GM23248 (cell line): Measurements from ENCODE around the gene RAB36. TPM values are rescaled to one million over a fixed set of nuclear protein-coding genes. Genes with fewer than 3 reads are reported as not detected.

Experiments used
- DNase-seq: peaks from one replicate; pipeline ENCODE4 v3.0.0-alpha.2; 2015
- H2AFZ ChIP-seq: fragments of 200-600 bp; sonication (generic); 2 replicates; pipeline ENCODE4 v1.6.1; 2016; ENCODE audit warnings: antibody characterized with exemption
- H3F3A ChIP-seq: fragments of 200-600 bp; sonication (generic); 2 replicates; pipeline ENCODE4 v1.6.1; 2016; ENCODE audit warnings: mild to moderate bottlenecking, antibody characterized with exemption, mixed run types; ENCODE audit not compliant: insufficient read depth
- H3K27ac ChIP-seq: fragments of 200-600 bp; sonication (generic); 2 replicates; pipeline ENCODE4 v1.5.1; 2016; ENCODE audit warnings: mild to moderate bottlenecking
- H3K27me3 ChIP-seq: fragments of 200-600 bp; sonication (generic); replicated peaks from 2 replicates; pipeline ENCODE4 v1.6.1; 2016; ENCODE audit warnings: mild to moderate bottlenecking; ENCODE audit not compliant: insufficient read depth
- H3K36me3 ChIP-seq: fragments of 200-600 bp; sonication (generic); 2 replicates; pipeline ENCODE4 v1.6.1; 2016; ENCODE audit warnings: low read depth, mild to moderate bottlenecking
- H3K4me1 ChIP-seq: fragments of 200-600 bp; sonication (generic); 2 replicates; pipeline ENCODE4 v1.6.1; 2016; ENCODE audit warnings: mild to moderate bottlenecking; ENCODE audit not compliant: insufficient read depth
- H3K4me2 ChIP-seq: fragments of 200-600 bp; sonication (generic); one replicate; pipeline ENCODE4 v1.6.1; 2016; ENCODE audit warnings: mild to moderate bottlenecking; ENCODE audit not compliant: unreplicated experiment
- H3K4me3 ChIP-seq: fragments of 200-600 bp; sonication (generic); 2 replicates; pipeline ENCODE4 v1.5.1; 2016; ENCODE audit warnings: mild to moderate bottlenecking
- H3K79me2 ChIP-seq: fragments of 200-600 bp; sonication (generic); 2 replicates; pipeline ENCODE4 v1.6.1; 2016; ENCODE audit warnings: mild to moderate bottlenecking; ENCODE audit not compliant: insufficient read depth
- H3K9ac ChIP-seq: fragments of 200-600 bp; sonication (generic); 2 replicates; pipeline ENCODE4 v1.6.1; 2016; ENCODE audit warnings: mild to moderate bottlenecking
- H3K9me2 ChIP-seq: fragments of 200-600 bp; sonication (generic); 2 replicates; pipeline ENCODE4 v1.6.1; 2016; ENCODE audit warnings: mixed run types, mild to moderate bottlenecking, moderate library complexity; ENCODE audit not compliant: insufficient read depth
- H3K9me3 ChIP-seq: fragments of 200-600 bp; sonication (generic); one replicate; pipeline ENCODE4 v1.6.1; 2017; ENCODE audit warnings: low read depth
- H4K20me1 ChIP-seq: fragments of 200-600 bp; sonication (generic); 2 replicates; pipeline ENCODE4 v1.6.0; 2016; ENCODE audit not compliant: insufficient read depth
- EZH2 ChIP-seq: fragments of 200-600 bp; sonication (generic); IDR thresholded peaks from 2 replicates; pipeline ENCODE4 v1.6.1; 2018; ENCODE audit warnings: antibody characterized with exemption, mild to moderate bottlenecking; ENCODE audit not compliant: insufficient read depth, poor library complexity, severe bottlenecking
- EZH2phosphoT487 ChIP-seq: fragments of 200-600 bp; sonication (generic); IDR thresholded peaks from 2 replicates; pipeline ENCODE4 v1.6.1; 2018; ENCODE audit warnings: antibody characterized with exemption, moderate library complexity, mild to moderate bottlenecking, low read depth; ENCODE audit not compliant: insufficient read depth
- WGBS, 2 experiments: methylation state at CpG; one replicate each; pipeline ENCODE4 v1.1.6; 2015 to 2017; ENCODE audit warnings: low lambda C conversion rate in 2 of 2, low coverage in 1 of 2; ENCODE audit errors: missing lambda C conversion rate in 2 of 2; 5-methylcytosine and 5-hydroxymethylcytosine counted together
- in situ Hi-C: fragments of 300-500 bp; cut with MboI; formaldehyde crosslinking; loops from 2 replicates; pipeline ENCODE4 v1.15.0; 2020
- polyA plus RNA-seq: library from polyadenylated mRNA; unstranded; fragments of >200 nt; fragmentation: Nextera tagmentation; extraction: Ambion mirVana; gene quantifications from 2 replicates; pipeline ENCODE4 v1.2.1, GENCODE V29; 2016
- total RNA-seq: library from RNA; depleted of rRNA; stranded (reverse); fragments of >200 nt; shearing (Covaris generic); gene quantifications from 2 replicates; pipeline ENCODE4 v1.2.3, GENCODE V29; 2014

The RAB36 gene
- total and polyA plus RNA-seq, 2 experiments from 2014 or later: 3.5 to 6.8 TPM

GRCh38 chr22:23187871-23188700 is 42.8 kb downstream of the RAB36 start:
- H3K79me2 ChIP-seq: peaks cover 99% of the 10 kb centered on the region
- no peaks in the 10 kb centered on the region for H3K9me3 ChIP-seq
- no peak overlapping the region for H3K4me2 ChIP-seq
- no peak for TF ChIP-seq EZH2
- no peak for TF ChIP-seq EZH2phosphoT487
- no peaks in the 10 kb centered on the region for H3K27me3 ChIP-seq
- WGBS, 2 experiments: 82% methylated on average over 7 of the region's 7 CpGs
- H3K36me3 ChIP-seq: no peaks in the 10 kb centered on the region
- H2AFZ ChIP-seq: no peak overlapping the region
- H3K4me1 ChIP-seq: peaks cover 19% of the 10 kb centered on the region
- no peak overlapping the region for H3K9ac ChIP-seq
- DNase-seq: peak; percentile 38
- no peak overlapping the region for H3K4me3 ChIP-seq
- 0 out of 2 replicates have a peak, but pooled peaks cover 11% of the 10 kb centered on the region for H3F3A ChIP-seq
- in situ Hi-C loops: loop anchor here (25.0 kb wide), 1 partner anchor 349 kb away; no protein-coding TSS in a partner anchor
- H3K27ac ChIP-seq: peak overlapping the region; percentile 40; the same call in 1 of the 2 replicates
- H3K9me2 ChIP-seq: no peaks in the 10 kb centered on the region
- H4K20me1 ChIP-seq: 0 out of 2 replicates have a peak, but pooled peaks cover 8% of the 10 kb centered on the region

- 58 to 62% methylated on average over 9 of the region's 9 CpGs for WGBS, 2 experiments
- no peak overlapping the region for H3K27ac ChIP-seq
- peaks cover 97% of the 10 kb centered on the region for H3K79me2 ChIP-seq
- H3K9ac ChIP-seq: no peak overlapping the region
- DNase-seq: no peak
- no peak overlapping the region for H3K4me2 ChIP-seq
- H3K9me2 ChIP-seq: no peaks in the 10 kb centered on the region
- H3K27me3 ChIP-seq: no peaks in the 10 kb centered on the region
- in situ Hi-C loops: loop anchor here (25.0 kb wide), 1 partner anchor 347 kb away; no protein-coding TSS in a partner anchor
- H3K4me3 ChIP-seq: no peak overlapping the region
- no peaks in the 10 kb centered on the region for H3K36me3 ChIP-seq
- peaks cover 18% of the 10 kb centered on the region for H3K4me1 ChIP-seq
- H3K9me3 ChIP-seq: no peaks in the 10 kb centered on the region
- H3F3A ChIP-seq: 0 out of 2 replicates have a peak, but pooled peaks cover 11% of the 10 kb centered on the region
- no peak overlapping the region for H2AFZ ChIP-seq
- no peak for TF ChIP-seq EZH2
- TF ChIP-seq EZH2phosphoT487: no peak
- 0 out of 2 replicates have a peak, but pooled peaks cover 8% of the 10 kb centered on the region for H4K20me1 ChIP-seq
These were observed 45.2 kb downstream of the RAB36 start for GRCh38 chr22:23190526-23190925.

GRCh38 chr22:23192133-23192532 is 46.9 kb downstream of the RAB36 start:
- Histone ChIP-seq H3K4me2 (no peak overlapping the region), H3K36me3 (no peaks in the 10 kb centered on the region), H3F3A (0 out of 2 replicates have a peak, but pooled peaks cover 11% of the 10 kb centered on the region), H3K9ac (no peak overlapping the region), H3K4me1 (peaks cover 18% of the 10 kb centered on the region), H3K27ac (no peak overlapping the region), H3K79me2 (peaks cover 97% of the 10 kb centered on the region), H4K20me1 (0 out of 2 replicates have a peak, but pooled peaks cover 8% of the 10 kb centered on the region), H3K9me2 (no peaks in the 10 kb centered on the region), H3K4me3 (no peak overlapping the region), H3K9me3 (no peaks in the 10 kb centered on the region), H3K27me3 (no peaks in the 10 kb centered on the region), H2AFZ (no peak overlapping the region)
- DNase-seq: no peak
- WGBS, 2 experiments: 99% methylated on average over 5 of the region's 5 CpGs
- in situ Hi-C loops: loop anchor here (25.0 kb wide), 1 partner anchor 345 kb away; no protein-coding TSS in a partner anchor
- no peak for TF ChIP-seq EZH2
- TF ChIP-seq EZH2phosphoT487: no peak

- Histone ChIP-seq H3F3A (0 out of 2 replicates have a peak, but pooled peaks cover 9% of the 10 kb centered on the region), H3K27ac (no peak overlapping the region), H3K9ac (no peak overlapping the region), H3K36me3 (no peaks in the 10 kb centered on the region), H3K79me2 (peaks cover 97% of the 10 kb centered on the region), H3K4me3 (no peak overlapping the region), H3K9me3 (no peaks in the 10 kb centered on the region), H3K4me1 (peaks cover 17% of the 10 kb centered on the region), H4K20me1 (0 out of 2 replicates have a peak, but pooled peaks cover 8% of the 10 kb centered on the region), H3K9me2 (no peaks in the 10 kb centered on the region), H2AFZ (no peak overlapping the region), H3K27me3 (no peaks in the 10 kb centered on the region), H3K4me2 (no peak overlapping the region)
- WGBS, 2 experiments: 98 to 100% methylated on average over 4 of the region's 4 CpGs
- no peak for TF ChIP-seq EZH2
- TF ChIP-seq EZH2phosphoT487: no peak
- in situ Hi-C loops: loop anchor here (25.0 kb wide), 1 partner anchor 345 kb away; no protein-coding TSS in a partner anchor
- DNase-seq: no peak
These were observed 47.3 kb downstream of the RAB36 start for GRCh38 chr22:23192558-23192957.
